D341Med (cell line): ENCODE results near the gene TBC1D3B.
"Not testable (repeated sequence)": the region's sequence is repeated elsewhere in the genome, so short reads cannot be mapped to it uniquely, and the experiment has no call there.

Experiments used
- DNase-seq: peaks from one replicate; pipeline ENCODE4 v3.0.0; 2012; ENCODE audit warnings: low spot score

TBC1D3B gene

DNA sequence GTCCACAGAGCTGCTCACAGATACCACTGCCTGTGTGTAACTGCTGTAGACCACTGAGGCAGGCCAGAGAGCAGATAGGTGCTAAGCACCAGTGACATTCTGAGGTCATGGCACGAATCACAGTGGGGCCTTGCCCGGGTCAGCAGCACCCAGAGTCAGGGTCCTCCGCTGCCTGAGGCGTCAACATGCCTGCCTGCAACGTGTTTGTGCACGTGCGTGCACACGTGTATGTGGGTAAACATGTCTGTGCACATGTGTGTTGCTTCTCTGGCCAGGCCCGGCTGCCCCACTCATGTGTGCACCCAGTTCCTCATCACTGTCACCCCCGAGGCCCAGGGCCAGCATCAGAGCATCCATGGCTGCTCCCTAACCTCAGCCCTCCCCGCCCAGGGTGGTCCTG, at the start of gene TBC1D3B:
Gene TBC1D3B (minus strand): TSS at position 101 of the 400 bp plus-strand sequence. CDS start 1,586 bp downstream, outside the sequence.
- DNase-seq = not testable (repeated sequence)

DNA sequence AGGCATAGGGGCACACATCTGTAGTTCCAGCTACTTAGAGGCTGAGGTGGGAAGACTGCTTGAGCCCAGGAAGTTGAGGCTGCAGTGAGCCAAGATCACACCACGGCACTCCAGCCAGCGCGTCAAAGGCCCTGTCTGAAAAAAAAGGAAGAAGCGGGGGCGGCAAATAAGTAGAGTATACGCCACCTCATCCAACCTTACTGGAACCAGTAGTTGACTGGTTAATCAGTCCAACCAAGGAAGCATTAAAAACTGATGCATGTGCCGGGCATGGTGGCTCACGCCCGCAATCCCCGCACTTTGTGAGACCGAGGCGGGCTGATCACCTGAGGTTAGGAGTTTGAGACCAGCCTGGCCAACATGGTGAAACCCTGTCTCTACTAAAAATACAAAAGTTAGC, 46.5 kb upstream of the TBC1D3B start:
- not testable (repeated sequence) for DNase-seq

DNA sequence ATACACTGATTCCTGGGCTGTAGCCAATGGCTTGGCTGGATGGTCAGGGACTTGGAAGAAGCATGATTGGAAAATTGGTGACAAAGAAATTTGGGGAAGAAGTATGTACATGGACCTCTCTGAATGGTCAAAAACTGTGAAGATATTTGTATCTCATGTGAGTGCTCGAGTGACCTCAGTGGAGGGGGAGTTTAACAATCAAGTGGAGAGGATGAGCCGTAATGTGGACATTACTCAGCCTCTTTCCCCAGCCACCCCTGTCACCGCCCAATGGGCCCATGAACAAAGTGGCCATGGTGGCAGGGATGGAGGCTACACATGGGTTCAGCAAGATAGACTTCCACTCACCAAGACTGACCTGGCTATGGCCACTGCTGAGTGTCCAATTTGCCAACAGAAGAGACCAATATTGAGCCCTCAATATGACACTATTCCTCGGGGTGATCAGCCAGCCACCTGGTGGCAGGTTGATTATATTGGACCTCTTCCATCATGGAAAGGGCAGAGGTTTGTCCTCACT, 45.2 kb upstream of the TBC1D3B start:
- not testable (repeated sequence) for DNase-seq

DNA sequence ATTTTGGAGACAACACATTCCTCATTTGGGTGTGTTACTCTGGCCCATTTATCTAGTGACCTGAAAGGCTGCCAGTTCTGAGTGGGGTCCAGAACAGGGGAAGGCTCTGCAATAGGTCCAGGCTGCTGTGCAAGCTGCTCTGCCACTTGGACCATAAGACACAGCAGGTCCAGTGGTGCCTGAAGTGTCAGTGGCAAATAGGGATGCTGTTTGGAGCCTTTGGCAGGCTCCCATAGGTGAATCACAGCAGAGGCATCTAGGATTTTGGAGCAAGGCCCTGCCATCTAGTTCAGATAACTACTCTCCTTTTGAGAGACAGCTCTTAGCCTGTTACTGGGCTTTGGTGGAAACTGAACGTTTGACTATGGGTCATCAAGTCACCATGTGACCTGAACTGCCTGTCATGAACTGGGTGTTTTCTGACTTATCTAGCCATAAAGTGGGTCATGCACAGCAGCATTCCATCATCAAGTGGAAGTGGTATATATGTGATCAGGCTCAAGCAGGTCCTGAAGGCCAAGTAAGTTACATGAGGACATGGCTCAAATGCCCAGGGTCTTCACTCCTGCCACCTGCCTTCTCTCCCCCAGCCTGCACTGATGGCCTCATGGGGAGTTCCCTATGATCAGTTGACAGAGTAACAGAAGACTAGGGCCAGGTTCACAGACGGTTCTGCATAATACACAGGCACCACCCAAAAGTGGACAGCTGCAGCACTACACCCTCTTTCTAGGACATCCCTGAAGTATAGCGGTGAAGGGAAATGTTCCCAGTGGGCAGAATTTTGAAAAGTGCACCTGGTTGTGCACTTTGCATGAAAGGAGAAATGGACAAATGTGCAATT, 44.5 kb upstream of the TBC1D3B start:
- DNase-seq = not testable (repeated sequence)

DNA sequence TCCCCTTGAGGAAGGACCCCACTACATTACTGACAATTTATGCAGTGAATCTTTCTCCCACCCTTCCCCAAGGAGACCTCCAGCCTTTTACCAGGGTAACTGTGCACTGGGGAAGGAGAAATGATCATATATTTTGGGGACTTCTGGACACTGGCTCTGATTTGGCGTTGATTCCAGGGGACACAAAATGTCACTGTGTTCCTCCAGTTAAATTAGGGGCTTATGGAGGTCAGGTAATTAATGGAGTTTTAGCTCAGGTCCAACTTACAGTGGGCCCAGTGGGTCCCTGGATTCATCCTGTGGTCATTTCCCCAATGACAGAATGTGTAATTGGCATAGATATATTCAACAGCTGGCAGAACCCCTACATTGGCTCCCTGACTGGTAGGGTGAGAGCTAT, 43.1 kb upstream of the TBC1D3B start:
- DNase-seq = not testable (repeated sequence)

DNA sequence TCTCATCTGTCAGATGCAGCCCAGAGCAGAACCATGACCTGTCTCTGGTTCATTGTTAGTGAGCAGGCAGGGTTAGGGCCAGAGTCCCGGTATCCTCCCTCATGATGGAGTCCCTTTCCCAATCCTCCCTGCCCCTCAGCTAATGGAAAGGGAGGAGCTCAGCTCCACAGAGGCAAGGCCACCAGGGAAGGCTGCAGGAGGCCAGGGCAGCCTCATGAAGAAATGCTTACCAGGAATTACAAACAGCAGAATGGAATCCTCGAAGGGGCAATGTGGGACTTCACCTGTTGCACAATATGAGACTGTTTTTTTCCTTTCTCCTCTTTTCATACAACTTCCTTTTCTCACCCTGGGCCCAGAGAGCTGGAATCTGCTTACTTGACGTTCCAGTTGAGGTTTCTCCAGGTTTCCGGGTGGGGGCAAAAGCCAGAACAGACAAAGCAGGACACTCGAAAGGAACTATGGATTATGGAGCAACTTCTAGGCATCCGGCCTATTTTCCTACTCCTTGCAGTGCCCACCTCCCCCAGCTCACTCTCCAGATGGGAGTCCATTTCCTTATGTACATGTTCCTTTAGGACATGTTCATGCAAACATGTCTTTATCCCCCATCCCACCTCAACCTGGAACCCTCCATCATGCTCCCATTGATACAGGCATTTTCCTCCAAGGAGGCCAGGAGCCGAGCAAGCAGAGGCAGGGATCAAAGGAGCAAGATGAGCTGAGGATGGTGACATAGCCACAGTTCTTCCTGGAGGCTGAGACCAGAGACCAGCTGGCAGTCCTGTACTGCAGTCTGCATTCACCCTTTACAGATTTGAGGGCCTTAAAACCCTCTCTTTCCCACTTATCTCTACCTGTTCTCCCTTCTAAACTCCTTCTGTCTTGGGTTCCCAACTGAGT, 39.2 kb upstream of the TBC1D3B start:
- DNase-seq = not testable (repeated sequence)

DNA sequence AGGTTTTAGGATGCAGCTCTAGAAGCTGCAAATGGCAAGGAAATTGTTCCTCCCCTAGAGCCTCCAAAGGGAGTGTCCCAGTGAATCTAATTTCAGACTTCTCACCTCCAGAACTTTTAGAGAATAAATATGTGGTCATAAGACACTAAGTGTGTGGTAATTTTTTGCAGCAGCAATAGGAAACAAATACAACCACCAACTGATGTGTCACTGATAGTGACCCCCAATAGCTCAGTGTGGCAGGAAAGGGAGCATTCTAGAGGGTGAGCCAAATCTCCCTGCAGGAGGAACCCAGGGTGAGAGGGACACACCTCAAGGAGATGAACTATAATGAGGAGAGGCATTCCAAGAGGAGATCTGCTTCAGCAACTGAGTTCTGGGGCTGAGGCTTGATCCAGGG, 38.5 kb upstream of the TBC1D3B start:
- DNase-seq = no peak

DNA sequence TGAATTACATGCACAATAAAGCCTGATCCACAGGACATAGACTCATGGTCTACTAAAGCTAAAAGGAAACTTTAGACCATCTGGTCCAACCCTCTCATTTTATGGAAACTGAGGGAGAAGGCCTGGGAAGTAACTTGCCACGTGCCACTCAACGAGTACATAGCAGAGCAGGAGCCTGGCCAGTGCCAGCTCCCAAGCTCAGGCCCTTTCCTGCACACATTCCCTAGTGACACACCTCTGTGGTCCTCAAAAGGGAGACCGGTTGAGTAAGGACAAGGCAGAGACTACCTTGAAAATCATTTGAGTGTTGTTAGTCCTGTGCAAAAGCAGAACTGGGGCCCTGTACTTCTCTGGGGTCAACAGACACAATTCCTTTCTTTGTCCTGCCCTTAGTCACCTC, 37.3 kb upstream of the TBC1D3B start:
- DNase-seq = no peak

DNA sequence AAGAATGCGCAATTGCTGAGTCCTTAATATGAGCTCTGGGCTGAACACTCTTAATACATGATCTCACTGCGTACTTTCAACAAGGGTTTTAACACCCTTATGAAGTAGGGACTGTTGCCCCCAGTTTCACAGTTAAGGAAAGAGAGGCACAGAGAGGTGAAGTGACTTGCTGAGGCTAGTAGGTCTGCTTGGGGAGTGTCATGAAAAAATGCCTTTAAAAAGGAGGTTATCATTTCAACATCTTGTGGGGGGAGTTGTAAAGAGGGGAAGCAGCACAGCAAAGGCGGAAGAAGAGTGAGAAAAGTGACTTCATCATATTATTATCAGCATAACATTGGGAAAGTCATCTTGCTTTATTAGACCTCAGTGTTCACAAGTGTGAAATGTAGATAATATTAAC, 36.5 kb upstream of the TBC1D3B start:
- no peak for DNase-seq

DNA sequence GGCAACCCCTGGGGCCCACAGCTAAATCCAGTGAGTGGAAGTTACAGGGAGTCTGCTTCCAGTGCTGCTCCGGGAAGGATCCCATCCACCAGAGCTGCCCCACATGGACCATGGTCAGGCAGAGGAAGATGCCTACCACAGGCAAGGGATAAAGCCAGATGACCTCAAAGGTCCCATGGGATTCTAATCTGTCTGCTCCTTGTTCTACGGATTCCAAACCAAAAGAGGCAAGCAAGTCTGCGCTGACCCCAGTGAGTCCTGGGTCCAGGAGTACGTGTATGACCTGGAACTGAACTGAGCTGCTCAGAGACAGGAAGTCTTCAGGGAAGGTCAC, 35.8 kb upstream of the TBC1D3B start:
- DNase-seq = no peak

DNA sequence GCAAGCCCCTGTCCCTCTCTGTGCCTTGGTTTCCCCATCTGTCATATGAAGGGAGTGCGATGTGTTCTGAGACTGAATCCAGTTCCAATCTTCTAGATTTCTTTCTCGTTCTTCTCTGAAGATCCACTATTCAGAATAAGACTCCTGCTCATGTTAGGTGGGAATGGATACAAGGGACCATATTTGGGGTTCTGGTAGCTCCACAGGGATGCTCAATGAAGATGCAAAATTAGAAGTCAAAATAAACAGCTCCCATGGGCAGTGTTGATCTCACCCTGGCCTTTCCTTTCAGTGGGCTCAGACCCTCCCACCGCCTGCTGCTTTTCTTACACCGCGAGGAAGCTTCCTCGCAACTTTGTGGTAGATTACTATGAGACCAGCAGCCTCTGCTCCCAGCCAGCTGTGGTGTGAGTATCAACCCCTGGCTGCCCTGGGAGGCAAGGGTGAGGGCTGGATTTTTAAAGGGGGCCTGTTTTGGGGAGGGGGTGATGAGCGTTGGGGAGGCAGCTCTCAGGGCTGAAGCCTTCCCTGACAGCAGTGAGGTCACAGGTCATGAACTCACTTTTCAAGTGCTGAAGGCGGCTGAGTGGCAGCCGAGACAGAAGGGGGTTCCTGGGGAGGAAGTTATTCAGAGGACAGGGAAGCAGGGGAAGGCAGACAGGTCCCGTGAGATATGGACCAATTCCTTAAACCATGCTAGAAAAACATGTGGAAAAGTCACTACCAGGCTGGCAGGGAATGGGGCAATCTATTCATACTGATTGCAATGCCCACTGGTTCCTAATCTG, 35.2 kb upstream of the TBC1D3B start:
- DNase-seq = not testable (repeated sequence)

DNA sequence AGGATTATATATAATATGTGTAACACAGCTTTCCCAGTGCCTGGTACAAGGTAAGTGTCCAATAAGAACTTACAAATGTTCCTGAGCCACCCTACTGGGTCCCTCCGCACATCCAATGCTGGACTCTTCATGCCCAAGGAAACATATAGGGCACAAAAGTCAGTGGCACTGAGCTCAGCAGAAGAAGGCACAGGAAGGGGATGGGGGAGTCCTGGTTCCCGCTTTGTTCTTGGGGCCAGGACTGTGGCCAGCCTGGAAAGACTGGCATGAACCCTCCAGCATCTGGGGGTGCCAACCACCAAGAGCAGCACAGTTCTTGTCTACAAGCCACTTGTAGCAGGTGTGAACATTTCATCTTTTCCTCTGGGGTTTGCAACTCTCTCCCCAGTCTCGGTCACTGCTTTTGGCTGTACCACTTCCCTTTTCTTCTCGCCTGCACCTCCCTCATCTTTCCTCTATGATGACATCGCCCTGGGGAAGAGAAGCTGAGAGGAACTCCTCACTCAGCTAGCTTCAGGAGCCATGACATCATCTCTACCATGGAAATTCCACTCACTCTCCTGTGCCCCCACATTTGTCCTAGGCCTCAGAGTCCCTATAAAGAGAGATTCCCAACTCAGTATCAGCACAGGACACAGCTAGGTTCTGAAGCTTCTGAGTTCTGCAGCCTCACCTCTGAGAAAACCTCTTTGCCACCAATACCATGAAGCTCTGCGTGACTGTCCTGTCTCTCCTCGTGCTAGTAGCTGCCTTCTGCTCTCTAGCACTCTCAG, 34.2 kb upstream of the TBC1D3B start, which contains the start of gene CCL4L2:
Gene CCL4L2 (plus strand): TSS at position 625 of the 773 bp plus-strand sequence.
- DNase-seq = not testable (repeated sequence)

DNA sequence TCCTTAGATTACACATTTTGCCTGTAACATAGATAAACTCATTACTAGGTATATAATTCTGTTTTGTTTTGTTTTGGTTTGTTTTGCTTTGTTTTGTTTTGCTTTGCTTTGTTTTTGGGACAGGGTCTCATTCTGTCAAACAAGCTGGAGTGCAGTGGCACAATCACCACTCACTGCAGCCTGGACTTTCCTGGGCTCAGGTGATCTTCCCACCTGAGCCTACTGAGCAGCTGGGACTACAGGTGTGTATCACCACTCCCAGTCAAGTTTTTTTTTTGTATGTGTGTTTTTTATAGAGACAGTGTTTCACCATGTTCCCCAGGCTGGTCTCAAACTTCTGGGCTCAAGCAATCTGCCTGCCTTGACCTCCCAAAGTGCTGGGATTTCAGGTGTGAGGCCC, 33.1 kb upstream of the TBC1D3B start:
- DNase-seq = no peak

DNA sequence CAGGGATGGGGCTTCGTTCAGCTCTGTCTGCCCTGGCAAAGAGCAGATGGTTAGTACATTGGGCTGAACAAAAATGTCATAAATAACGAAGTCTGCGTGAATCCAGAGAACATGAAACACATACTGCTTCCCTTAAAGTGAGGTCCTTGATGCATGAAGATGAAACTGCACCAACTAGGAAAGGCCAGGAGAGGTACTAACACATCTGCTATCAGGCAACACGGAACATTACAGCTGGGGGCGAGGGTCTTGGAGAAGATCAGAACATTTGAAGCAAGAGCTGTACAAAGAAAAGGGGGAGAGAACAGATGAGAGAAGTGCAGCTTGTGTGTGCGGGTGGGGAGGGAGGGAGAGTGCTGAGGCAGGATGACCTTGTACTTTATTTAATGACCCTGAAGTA, 30.9 kb upstream of the TBC1D3B start:
- DNase-seq = not testable (repeated sequence)

DNA sequence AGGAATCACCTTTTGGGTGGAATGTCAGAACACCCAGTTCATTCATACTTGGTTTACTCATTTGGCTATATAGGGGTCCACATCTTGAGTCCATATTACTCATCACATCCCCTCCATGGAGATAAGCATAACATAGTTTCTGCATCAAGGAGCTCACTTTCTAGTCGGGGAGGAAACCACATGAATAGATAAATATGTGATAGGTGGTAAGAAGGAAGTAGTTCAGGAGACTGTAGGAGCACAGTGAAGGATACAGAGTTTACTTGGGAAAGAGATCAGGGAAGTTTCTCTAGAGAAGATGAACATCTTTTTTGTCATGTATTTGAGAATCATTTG, 30.0 kb upstream of the TBC1D3B start:
- not testable (repeated sequence) for DNase-seq

DNA sequence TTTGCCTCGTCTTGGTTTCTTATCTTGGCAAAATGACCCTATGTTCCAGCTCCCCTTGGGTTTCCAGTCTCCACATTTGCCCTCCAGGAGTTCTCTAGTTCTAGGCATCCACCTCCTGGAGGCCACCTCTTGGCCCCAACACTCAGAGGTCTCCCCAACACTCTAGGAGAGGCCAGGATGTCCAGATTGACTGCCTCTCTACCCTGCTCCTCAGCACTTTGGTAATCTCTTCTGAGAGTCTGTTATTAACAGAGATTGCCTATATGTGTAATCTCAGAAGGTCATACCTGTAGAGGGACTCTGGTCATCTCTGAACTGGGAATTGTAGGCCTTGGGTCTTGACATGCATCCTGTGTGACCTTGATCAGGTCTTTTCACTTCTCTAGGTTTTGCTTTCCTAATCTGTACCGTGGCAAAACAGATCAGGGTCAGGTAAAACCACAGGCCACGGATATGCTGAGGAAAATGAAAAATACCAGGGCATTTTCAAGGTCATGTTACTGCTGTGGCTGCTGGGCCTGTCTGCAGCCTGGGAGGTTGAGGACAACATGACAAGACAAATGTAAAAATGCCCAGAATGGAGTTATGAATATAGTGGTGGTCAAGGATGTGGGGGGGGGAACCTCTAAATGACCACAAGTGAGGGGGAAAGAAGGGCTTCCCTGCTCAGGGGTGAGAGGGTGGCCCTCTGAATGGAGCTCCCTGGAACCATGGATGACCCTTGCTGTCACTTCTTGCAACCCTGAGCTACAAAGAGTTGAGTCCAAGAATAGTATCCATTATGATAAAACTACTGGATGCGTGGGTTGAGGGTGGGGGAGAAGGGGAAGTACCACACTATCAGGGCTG, 29.4 kb upstream of the TBC1D3B start:
- DNase-seq = no peak

DNA sequence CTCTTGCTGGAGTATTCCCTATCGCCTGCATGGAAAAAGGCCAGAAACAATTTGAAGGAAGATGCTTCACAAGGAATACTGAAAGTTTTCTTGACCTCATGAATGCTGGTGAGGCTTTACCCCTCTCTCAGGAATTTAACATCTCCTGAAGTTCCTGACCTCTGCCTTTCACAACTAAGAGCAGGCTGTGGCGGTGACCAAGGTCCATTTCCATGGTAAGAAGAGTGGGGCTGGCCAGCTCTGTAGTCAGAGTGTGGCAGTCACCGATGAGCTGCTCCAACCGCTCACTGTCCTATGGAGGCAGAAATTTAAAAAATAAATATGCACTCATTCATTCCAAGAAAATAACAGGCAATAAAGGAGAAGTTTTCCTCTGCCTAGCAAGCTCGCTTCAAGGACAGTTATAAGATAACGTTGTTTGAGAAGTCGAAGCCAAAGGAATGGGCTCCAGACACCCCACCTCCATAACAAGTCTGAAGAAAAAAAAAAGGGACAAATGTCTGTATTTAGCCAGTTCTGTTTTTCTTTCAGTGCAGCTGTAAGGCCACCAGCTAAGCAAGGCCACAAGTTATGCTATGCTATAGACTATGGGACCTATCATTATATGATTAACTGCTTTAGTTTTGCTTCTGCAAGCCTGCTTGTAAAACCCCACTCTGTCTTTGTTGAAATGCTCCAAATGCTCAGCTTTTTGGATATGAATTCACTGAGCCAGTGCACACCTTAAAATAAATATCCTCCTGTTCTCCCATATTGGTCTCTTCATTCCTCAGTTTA, 28.5 kb upstream of the TBC1D3B start:
- DNase-seq = no peak

DNA sequence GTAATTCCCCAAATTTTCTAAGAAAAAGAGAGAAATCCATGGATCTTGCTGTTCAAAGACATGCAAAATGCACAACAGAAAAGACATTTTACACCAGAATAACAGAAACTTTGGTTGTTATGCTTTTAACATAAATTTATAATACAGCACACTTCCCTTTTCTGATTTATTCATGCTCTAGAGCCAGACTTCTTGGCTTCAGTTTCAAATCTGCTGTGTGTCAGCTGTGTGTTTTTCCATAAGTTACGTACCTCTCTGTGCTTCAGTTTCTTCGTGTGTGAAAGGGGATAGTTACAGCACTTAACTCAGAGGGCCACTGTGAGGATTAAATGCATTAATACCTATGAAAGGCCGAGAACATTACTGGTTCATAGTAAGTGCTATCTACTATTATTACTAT, 26.9 kb upstream of the TBC1D3B start:
- no peak for DNase-seq

DNA sequence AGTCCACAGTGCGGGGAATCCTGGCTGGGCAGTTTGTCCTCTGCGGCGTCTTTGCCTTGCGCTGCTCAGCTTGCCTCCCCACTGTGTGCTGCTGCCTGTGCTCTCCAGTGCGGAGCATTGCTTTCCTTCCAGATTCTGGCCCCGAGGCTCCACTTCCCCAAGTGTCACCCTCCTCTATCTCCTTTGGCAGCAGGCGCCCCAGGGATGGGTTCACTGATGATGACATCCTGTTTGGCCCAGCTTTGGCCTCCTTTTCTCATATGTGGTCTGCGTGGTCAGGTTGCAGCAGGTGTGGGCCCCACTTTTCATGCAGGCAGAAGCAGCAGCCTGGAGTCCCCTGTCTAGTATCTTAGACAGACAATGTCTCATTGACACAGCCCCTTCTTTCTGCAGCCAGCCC, 25.1 kb upstream of the TBC1D3B start:
- DNase-seq = not testable (repeated sequence)
